Calu3 (cell line): Measurements from ENCODE around the gene RECK. TPM values are rescaled to one million over a fixed set of nuclear protein-coding genes. Genes with fewer than 3 reads are reported as not detected.
"Not testable (repeated sequence)": the region's sequence is repeated elsewhere in the genome, so short reads cannot be mapped to it uniquely, and the experiment has no call there.

ENCODE experiments used
- BruUV-seq: library from RNA; stranded (reverse); fragments of 400-500 nt; replicated peaks from 2 replicates; lab custom pipeline; 2021; lab: Mats Ljungman, UMichigan
- CTCF ChIA-PET: fragments of 300-600 bp; sonication (Branson Sonifier 250); formaldehyde crosslinking; loops from one replicate; lab custom pipeline; 2022; ENCODE audit warnings: antibody characterized with exemption; lab: Charles Lee
- DNase-seq: peaks from one replicate; pipeline ENCODE4 v3.0.0; 2022
- H3K27ac Mint-ChIP-seq: one replicate; pipeline ENCODE4 v1.8.0; 2022; ENCODE audit warnings: mixed read lengths; ENCODE audit not compliant: unreplicated experiment
- H3K27me3 Mint-ChIP-seq: one replicate; pipeline ENCODE4 v1.8.0; 2022; ENCODE audit warnings: mixed read lengths; ENCODE audit not compliant: unreplicated experiment
- H3K36me3 Mint-ChIP-seq: one replicate; pipeline ENCODE4 v1.8.0; 2022; ENCODE audit warnings: mild to moderate bottlenecking, moderate library complexity, mixed read lengths; ENCODE audit not compliant: insufficient read depth, unreplicated experiment
- H3K4me1 Mint-ChIP-seq: one replicate; pipeline ENCODE4 v1.8.0; 2022; ENCODE audit warnings: mild to moderate bottlenecking, low read depth, mixed read lengths; ENCODE audit not compliant: unreplicated experiment
- H3K4me3 Mint-ChIP-seq: one replicate; pipeline ENCODE4 v1.8.0; 2022; ENCODE audit warnings: mild to moderate bottlenecking, low read depth, moderate library complexity, mixed read lengths; ENCODE audit not compliant: unreplicated experiment
- H3K9me3 Mint-ChIP-seq: one replicate; pipeline ENCODE4 v1.8.0; 2022; ENCODE audit warnings: low read depth, mixed read lengths; ENCODE audit not compliant: unreplicated experiment
- CTCF ChIP-seq: fragments of 200-600 bp; IDR thresholded peaks from one replicate; pipeline ENCODE4 v1.8.0; 2022; ENCODE audit warnings: antibody characterized with exemption; ENCODE audit not compliant: unreplicated experiment
- intact Hi-C: fragments of 100-400 bp; cut with micrococcal nuclease; formaldehyde crosslinking; loops from one replicate; pipeline ENCODE4 v1.10.0; 2022; ENCODE audit not compliant: unreplicated experiment
- total RNA-seq: library from RNA; stranded (reverse); gene quantifications from 2 replicates; pipeline ENCODE4 v1.2.3, GENCODE V29; 2022

The RECK gene
- total RNA-seq, 1 experiment from 2014 or later: 1.1 TPM

GRCh38 chr9:36158122-36158521 is 121.4 kb downstream of the RECK start:
- DNase-seq: no peak
- Mint-ChIP-seq H3K27me3 (peaks cover 18% of the 10 kb centered on the region), H3K36me3 (no peaks in the 10 kb centered on the region), H3K9me3 (no peaks in the 10 kb centered on the region), H3K27ac (no peak overlapping the region), H3K4me3 (no peak overlapping the region), H3K4me1 (no peaks in the 10 kb centered on the region)
- TF ChIP-seq CTCF: no peak
- CTCF ChIA-PET: interaction anchor here (0.7 kb wide), 1 partner anchor 188 kb away, joined by 3 read pairs; no protein-coding TSS in a partner anchor
- no TSS peak for BruUV-seq
- intact Hi-C loops: no loop called here

- intact Hi-C loops: no loop called here
- Mint-ChIP-seq H3K27me3 (peaks cover 18% of the 10 kb centered on the region), H3K4me3 (no peak overlapping the region), H3K9me3 (no peaks in the 10 kb centered on the region), H3K4me1 (no peaks in the 10 kb centered on the region), H3K36me3 (no peaks in the 10 kb centered on the region), H3K27ac (no peak overlapping the region)
- CTCF ChIA-PET: no interaction called here
- DNase-seq: no peak
- no TSS peak for BruUV-seq
- no peak for TF ChIP-seq CTCF
Observed at GRCh38 chr9:36158917-36159316, 122.2 kb downstream of the RECK start.

GRCh38 chr9:36159509-36159908 is 122.8 kb downstream of the RECK start:
- H3K4me3 Mint-ChIP-seq, H3K4me1 Mint-ChIP-seq, H3K36me3 Mint-ChIP-seq, H3K9me3 Mint-ChIP-seq, BruUV-seq, CTCF ChIA-PET, DNase-seq, intact Hi-C loops, H3K27ac Mint-ChIP-seq: not testable (repeated sequence)
- H3K27me3 Mint-ChIP-seq: peaks cover 18% of the 10 kb centered on the region

- H3K36me3 Mint-ChIP-seq, H3K9me3 Mint-ChIP-seq, CTCF ChIA-PET, H3K4me3 Mint-ChIP-seq, DNase-seq, intact Hi-C loops, H3K27ac Mint-ChIP-seq, H3K4me1 Mint-ChIP-seq, BruUV-seq: not testable (repeated sequence)
- peaks cover 18% of the 10 kb centered on the region for H3K27me3 Mint-ChIP-seq
Observed at GRCh38 chr9:36160126-36160525, 123.4 kb downstream of the RECK start.

GRCh38 chr9:36161187-36161586 is 124.5 kb downstream of the RECK start:
- Mint-ChIP-seq H3K4me3 (no peak overlapping the region), H3K4me1 (no peaks in the 10 kb centered on the region), H3K27ac (no peak overlapping the region), H3K9me3 (no peaks in the 10 kb centered on the region), H3K27me3 (peaks cover 18% of the 10 kb centered on the region), H3K36me3 (no peaks in the 10 kb centered on the region)
- TF ChIP-seq CTCF: no peak
- CTCF ChIA-PET: no interaction called here
- intact Hi-C loops: no loop called here
- BruUV-seq: no TSS peak
- DNase-seq: no peak
